H9 (cell line): ENCODE measurements around the gene HEYL. TPM values are rescaled to one million over a fixed set of nuclear protein-coding genes. Genes with fewer than 3 reads are reported as not detected.

Experiments used
- DNase-seq: peaks from one replicate; pipeline ENCODE4 v3.0.0-alpha.2; 2017
- H2AFZ ChIP-seq: one replicate; pipeline ENCODE4 v1.6.1; 2013; ENCODE audit warnings: mild to moderate bottlenecking, low read length, control low read depth, moderate library complexity
- H2AK5ac ChIP-seq: 2 replicates; pipeline ENCODE4 v1.6.1; 2013; ENCODE audit warnings: low read length, control low read depth, mixed read lengths; ENCODE audit not compliant: insufficient read length
- H2BK120ac ChIP-seq: one replicate; pipeline ENCODE4 v1.6.1; 2013; ENCODE audit warnings: low read depth, mild to moderate bottlenecking, low read length, control low read depth, inconsistent platforms; ENCODE audit not compliant: poor library complexity, severe bottlenecking
- H2BK12ac ChIP-seq: 2 replicates; pipeline ENCODE4 v1.6.1; 2013; ENCODE audit warnings: low read length, control low read depth, mixed read lengths, low read depth; ENCODE audit not compliant: insufficient read length
- H2BK15ac ChIP-seq: 2 replicates; pipeline ENCODE4 v1.6.1; 2013; ENCODE audit warnings: low read depth, low read length, control low read depth
- H2BK20ac ChIP-seq: one replicate; pipeline ENCODE4 v1.6.1; 2013; ENCODE audit warnings: low read depth, mild to moderate bottlenecking, low read length, control low read depth, inconsistent platforms; ENCODE audit not compliant: poor library complexity, severe bottlenecking
- H2BK5ac ChIP-seq: 2 replicates; pipeline ENCODE4 v1.6.1; 2013; ENCODE audit warnings: low read length, control low read depth, mixed read lengths; ENCODE audit not compliant: insufficient read length
- H3K14ac ChIP-seq: 2 replicates; pipeline ENCODE4 v1.6.1; 2013; ENCODE audit warnings: low read length, control low read depth; ENCODE audit not compliant: insufficient read depth
- H3K18ac ChIP-seq: 2 replicates; pipeline ENCODE4 v1.6.1; 2013; ENCODE audit warnings: low read depth, mild to moderate bottlenecking, mixed read lengths, low read length, control low read depth; ENCODE audit not compliant: insufficient read length
- H3K23ac ChIP-seq: 2 replicates; pipeline ENCODE4 v1.6.1; 2013; ENCODE audit warnings: low read length, control low read depth, mixed read lengths, low read depth; ENCODE audit not compliant: insufficient read length
- H3K23me2 ChIP-seq: 2 replicates; pipeline ENCODE4 v1.6.1; 2013; ENCODE audit warnings: low read depth, mild to moderate bottlenecking, mixed read lengths, low read length, control low read depth; ENCODE audit not compliant: insufficient read length, poor library complexity, severe bottlenecking
- H3K27ac ChIP-seq: 2 replicates; pipeline ENCODE4 v1.5.1; 2013; ENCODE audit warnings: low read length, control low read depth, mixed read lengths, low read depth; ENCODE audit not compliant: insufficient read length
- H3K27me3 ChIP-seq: 2 replicates; pipeline ENCODE4 v1.6.1; 2013; ENCODE audit warnings: low read length, control low read depth, inconsistent platforms; ENCODE audit not compliant: insufficient read depth
- H3K4ac ChIP-seq: 2 replicates; pipeline ENCODE4 v1.6.1; 2013; ENCODE audit warnings: low read depth, mild to moderate bottlenecking, control low read depth, inconsistent platforms, low read length, moderate library complexity
- H3K4me1 ChIP-seq: 2 replicates; pipeline ENCODE4 v1.6.1; 2013; ENCODE audit warnings: low read length, control low read depth, inconsistent platforms; ENCODE audit not compliant: insufficient read depth
- H3K4me2 ChIP-seq: 2 replicates; pipeline ENCODE4 v1.6.1; 2013; ENCODE audit warnings: low read length, control low read depth, mixed read lengths; ENCODE audit not compliant: insufficient read length, insufficient read depth
- H3K56ac ChIP-seq: 2 replicates; pipeline ENCODE4 v1.6.1; 2013; ENCODE audit warnings: low read depth, mild to moderate bottlenecking, mixed read lengths, low read length, control low read depth; ENCODE audit not compliant: insufficient read length
- H3K79me1 ChIP-seq: 2 replicates; pipeline ENCODE4 v1.6.1; 2013; ENCODE audit warnings: low read depth, mild to moderate bottlenecking, moderate library complexity, low read length, control low read depth, inconsistent platforms; ENCODE audit not compliant: insufficient read depth, poor library complexity, severe bottlenecking
- H3K79me2 ChIP-seq: 2 replicates; pipeline ENCODE4 v1.6.1; 2013; ENCODE audit warnings: low read length, control low read depth, inconsistent platforms; ENCODE audit not compliant: insufficient read depth
- H3K9ac ChIP-seq: 2 replicates; pipeline ENCODE4 v1.6.1; 2013; ENCODE audit warnings: low read length, control low read depth, mixed read lengths; ENCODE audit not compliant: insufficient read length; ENCODE audit errors: extremely low read depth
- H3K9me3 ChIP-seq: one replicate; pipeline ENCODE4 v1.6.1; 2013; ENCODE audit warnings: low read depth, low read length, inconsistent platforms; ENCODE audit not compliant: control insufficient read depth
- H3T11ph ChIP-seq: one replicate; pipeline ENCODE4 v1.6.1; 2013; ENCODE audit warnings: mild to moderate bottlenecking, low read length, control low read depth, inconsistent platforms
- H4K20me1 ChIP-seq: one replicate; pipeline ENCODE4 v1.6.1; 2013; ENCODE audit not compliant: control insufficient read depth, insufficient read length, insufficient read depth
- H4K5ac ChIP-seq: 2 replicates; pipeline ENCODE4 v1.6.1; 2013; ENCODE audit warnings: low read depth, mild to moderate bottlenecking, mixed read lengths, low read length, control low read depth; ENCODE audit not compliant: insufficient read length
- H4K8ac ChIP-seq: replicated peaks from 2 replicates; pipeline ENCODE4 v1.6.1; 2013; ENCODE audit warnings: low read length, control low read depth, mixed read lengths, low read depth; ENCODE audit not compliant: insufficient read length
- H4K91ac ChIP-seq: 2 replicates; pipeline ENCODE4 v1.6.1; 2013; ENCODE audit warnings: low read depth, mild to moderate bottlenecking, moderate library complexity, mixed read lengths, low read length, control low read depth; ENCODE audit not compliant: insufficient read length
- H3K27ac Mint-ChIP-seq, 3 experiments: 2 replicates in 2 of 3; 3 replicates in 1 of 3; pipeline ENCODE4 v1.8.0; 2020 to 2021; ENCODE audit warnings: mixed read lengths in 3 of 3, mild to moderate bottlenecking in 1 of 3, moderate library complexity in 1 of 3
- H3K27me3 Mint-ChIP-seq: 2 replicates; pipeline ENCODE4 v1.8.0; 2021; ENCODE audit warnings: low read depth, mild to moderate bottlenecking, moderate library complexity, mixed read lengths
- H3K36me3 Mint-ChIP-seq, 3 experiments: 2 replicates in 2 of 3; 3 replicates in 1 of 3; pipeline ENCODE4 v1.8.0; 2020 to 2021; ENCODE audit warnings: low read depth in 3 of 3, mixed read lengths in 3 of 3; ENCODE audit not compliant: insufficient read depth in 1 of 3
- H3K4me1 Mint-ChIP-seq, 2 experiments: 2 replicates each; pipeline ENCODE4 v1.8.0; 2020; ENCODE audit warnings: mixed read lengths in 2 of 2
- H3K4me3 Mint-ChIP-seq, 2 experiments: 2 replicates in 1 of 2; 3 replicates in 1 of 2; pipeline ENCODE4 v1.8.0; 2020 to 2021; ENCODE audit warnings: mild to moderate bottlenecking in 2 of 2, mixed read lengths in 2 of 2, moderate library complexity in 1 of 2
- H3K9me3 Mint-ChIP-seq, 2 experiments: 2 replicates in 1 of 2; 3 replicates in 1 of 2; pipeline ENCODE4 v1.8.0; 2020; ENCODE audit warnings: mild to moderate bottlenecking in 2 of 2, mixed read lengths in 2 of 2, moderate library complexity in 1 of 2
- CTCF ChIP-seq: fragments of 200-600 bp; sonication (generic); conservative IDR thresholded peaks from 3 replicates; pipeline ENCODE4 v1.8.0; 2021; ENCODE audit warnings: antibody characterized with exemption, mild to moderate bottlenecking
- WGBS: extraction: QIAGEN DNeasy Blood & Tissue Kit; methylation state at CpG from one replicate; pipeline ENCODE4 v1.1.7; 2013; ENCODE audit warnings: missing lambda C conversion rate, low lambda C conversion rate, mixed read lengths; ENCODE audit not compliant: insufficient read length; ENCODE audit errors: extremely low coverage; 5-methylcytosine and 5-hydroxymethylcytosine counted together
- total RNA-seq: library from RNA; stranded (reverse); gene quantifications from 2 replicates; pipeline ENCODE4 v1.2.1, GENCODE V29; 2021

Gene HEYL
- total RNA-seq, 1 experiment from 2014 or later = 1.9 TPM

GRCh38 chr1:39656391-39656790 lies 16.9 kb upstream of the HEYL start:
- H3T11ph ChIP-seq = no peak overlapping the region
- peaks cover 3% of the 10 kb centered on the region; the same call in 1 of the 2 replicates for H3K27me3 ChIP-seq
- H2BK120ac ChIP-seq = no peak overlapping the region
- no peaks in the 10 kb centered on the region for H3K36me3 Mint-ChIP-seq
- no peak overlapping the region for H3K27ac Mint-ChIP-seq
- H4K5ac ChIP-seq = no peak overlapping the region
- no peaks in the 10 kb centered on the region for H3K79me2 ChIP-seq
- no peak overlapping the region for H2BK15ac ChIP-seq
- H4K91ac ChIP-seq = no peak overlapping the region
- WGBS = no CpG with 5 or more reads among the region's 2 CpGs
- H2AK5ac ChIP-seq = no peak overlapping the region
- no peak overlapping the region for H3K56ac ChIP-seq
- DNase-seq = no peak
- H3K27me3 Mint-ChIP-seq = peaks cover 91% of the 10 kb centered on the region
- no peaks in the 10 kb centered on the region for H3K23me2 ChIP-seq
- no peaks in the 10 kb centered on the region for H3K4me1 ChIP-seq
- H3K4ac ChIP-seq = no peak overlapping the region
- no peak overlapping the region for H3K4me3 Mint-ChIP-seq
- H2BK5ac ChIP-seq = no peak overlapping the region
- no peak overlapping the region for H3K27ac ChIP-seq
- peaks cover 3 to 6% of the 10 kb centered on the region in 2 experiments for H3K4me1 Mint-ChIP-seq
- no peaks in the 10 kb centered on the region for H3K79me1 ChIP-seq
- no peaks in the 10 kb centered on the region for H3K9me3 ChIP-seq
- no peak for TF ChIP-seq CTCF
- H2AFZ ChIP-seq = no peak overlapping the region
- H3K9ac ChIP-seq = no peak overlapping the region
- H3K14ac ChIP-seq = no peak overlapping the region
- no peaks in the 10 kb centered on the region for H4K20me1 ChIP-seq
- no peak overlapping the region for H2BK20ac ChIP-seq
- H3K23ac ChIP-seq = no peak overlapping the region
- H4K8ac ChIP-seq = no peak overlapping the region
- H3K4me2 ChIP-seq = no peak overlapping the region
- H2BK12ac ChIP-seq = no peak overlapping the region
- no peak overlapping the region for H3K18ac ChIP-seq
- no peaks in the 10 kb centered on the region for H3K9me3 Mint-ChIP-seq
